Pons (tissue), 1 donor: ENCODE results near the gene LPAR1.
A peak's percentile ranks its signal among the peaks of the same experiment; 100 is the strongest.

Experiments used
- DNase-seq: peaks from one replicate; pipeline ENCODE4 v3.0.0-alpha.2; 2016; ENCODE audit warnings: low spot score

The LPAR1 gene

DNA sequence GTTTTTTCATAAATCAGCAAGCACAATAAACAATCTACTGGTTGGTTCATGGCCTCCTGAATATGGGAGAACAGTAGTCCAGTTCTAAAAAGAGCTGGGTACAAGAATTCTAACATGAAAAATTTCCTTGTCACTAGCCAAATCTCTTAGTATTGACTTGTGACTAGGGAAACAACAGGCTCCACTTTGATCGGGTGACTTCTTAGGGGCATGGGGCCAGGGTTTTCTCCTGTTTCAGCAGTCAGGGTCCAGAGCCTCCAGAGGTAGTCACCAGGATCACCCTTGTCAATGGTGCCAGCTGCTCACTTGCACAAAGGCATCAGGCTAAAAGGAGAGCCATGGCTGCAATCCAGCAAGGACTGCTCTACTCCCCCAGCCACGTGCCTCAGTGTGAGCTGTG, 38.1 kb downstream of the LPAR1 start:
- peak; percentile 87 for DNase-seq

DNA sequence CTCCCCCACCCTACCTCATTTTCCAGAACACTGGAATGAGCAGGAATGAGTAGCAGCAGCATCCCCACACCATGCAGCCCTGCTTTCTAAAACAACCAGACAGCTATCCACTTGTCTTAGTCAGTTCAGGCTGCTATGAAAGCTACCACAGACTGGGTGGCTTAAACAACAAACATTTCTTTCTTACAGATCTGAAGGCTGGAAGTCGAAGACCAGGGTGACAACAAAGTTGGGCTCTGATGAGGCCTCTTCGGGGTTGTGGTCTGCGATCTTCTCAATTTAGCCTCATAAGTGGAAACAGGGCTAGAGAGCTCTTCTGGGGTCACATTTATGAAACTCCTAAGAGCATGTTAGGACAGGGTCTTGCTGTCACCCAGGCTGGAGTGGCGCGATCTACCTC, 38.9 kb downstream of the LPAR1 start:
- DNase-seq = peak; percentile 88

DNA sequence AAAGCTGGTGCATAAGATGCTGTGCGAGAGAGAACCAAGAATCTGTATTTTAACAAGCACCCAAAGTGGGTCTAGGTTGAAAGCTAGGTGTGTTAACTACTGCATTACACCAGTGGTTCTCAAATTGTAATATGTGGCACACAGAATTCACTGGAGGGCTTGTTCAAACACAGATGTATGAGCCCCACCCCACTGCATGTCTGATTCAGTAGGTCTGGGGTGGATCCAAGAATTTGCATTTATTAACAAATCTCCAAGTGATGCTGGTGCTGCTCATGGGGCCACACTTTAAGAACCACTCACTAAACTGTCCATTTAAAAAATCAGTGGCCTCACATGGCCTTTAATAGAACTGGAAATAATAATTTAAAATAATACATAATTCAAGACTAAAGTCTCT, 40.4 kb downstream of the LPAR1 start:
- no peak for DNase-seq

DNA sequence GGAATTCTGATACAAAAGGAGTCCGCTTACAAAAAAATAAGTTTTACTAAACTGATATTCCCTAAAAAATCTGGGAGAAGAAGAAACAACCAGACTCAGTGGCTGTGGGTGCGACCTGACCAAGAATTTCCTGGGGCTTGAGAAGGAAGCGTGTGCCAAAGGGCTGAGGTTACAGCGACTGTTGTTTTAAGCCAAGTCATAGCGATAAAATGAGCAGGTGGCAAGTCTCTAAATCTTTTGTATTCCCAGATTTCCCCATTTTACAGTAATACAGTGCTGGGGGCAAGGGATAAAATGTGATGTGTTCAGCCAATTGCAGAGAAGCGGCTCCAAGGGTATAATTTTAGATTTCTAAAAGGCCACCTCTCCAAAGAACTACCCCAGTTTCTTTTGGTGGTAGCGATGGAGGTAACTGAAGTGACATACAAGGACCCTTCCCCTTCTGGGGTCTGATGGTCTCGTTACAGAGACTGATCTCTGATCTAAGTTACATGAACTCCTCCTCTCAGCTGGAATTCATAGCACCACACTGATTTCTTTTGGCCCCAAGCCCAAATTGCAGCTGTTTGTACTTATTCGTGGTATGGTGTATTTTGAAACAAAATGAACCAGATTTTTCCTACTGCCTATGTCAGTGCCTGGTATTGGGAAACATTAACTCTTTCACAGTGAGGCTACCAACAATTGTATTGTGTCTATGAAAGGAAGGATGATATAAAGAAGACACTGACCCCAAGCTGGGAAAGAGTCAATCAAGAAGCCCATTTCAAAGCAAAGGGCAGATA, 41.6 kb downstream of the LPAR1 start:
- DNase-seq = no peak

DNA sequence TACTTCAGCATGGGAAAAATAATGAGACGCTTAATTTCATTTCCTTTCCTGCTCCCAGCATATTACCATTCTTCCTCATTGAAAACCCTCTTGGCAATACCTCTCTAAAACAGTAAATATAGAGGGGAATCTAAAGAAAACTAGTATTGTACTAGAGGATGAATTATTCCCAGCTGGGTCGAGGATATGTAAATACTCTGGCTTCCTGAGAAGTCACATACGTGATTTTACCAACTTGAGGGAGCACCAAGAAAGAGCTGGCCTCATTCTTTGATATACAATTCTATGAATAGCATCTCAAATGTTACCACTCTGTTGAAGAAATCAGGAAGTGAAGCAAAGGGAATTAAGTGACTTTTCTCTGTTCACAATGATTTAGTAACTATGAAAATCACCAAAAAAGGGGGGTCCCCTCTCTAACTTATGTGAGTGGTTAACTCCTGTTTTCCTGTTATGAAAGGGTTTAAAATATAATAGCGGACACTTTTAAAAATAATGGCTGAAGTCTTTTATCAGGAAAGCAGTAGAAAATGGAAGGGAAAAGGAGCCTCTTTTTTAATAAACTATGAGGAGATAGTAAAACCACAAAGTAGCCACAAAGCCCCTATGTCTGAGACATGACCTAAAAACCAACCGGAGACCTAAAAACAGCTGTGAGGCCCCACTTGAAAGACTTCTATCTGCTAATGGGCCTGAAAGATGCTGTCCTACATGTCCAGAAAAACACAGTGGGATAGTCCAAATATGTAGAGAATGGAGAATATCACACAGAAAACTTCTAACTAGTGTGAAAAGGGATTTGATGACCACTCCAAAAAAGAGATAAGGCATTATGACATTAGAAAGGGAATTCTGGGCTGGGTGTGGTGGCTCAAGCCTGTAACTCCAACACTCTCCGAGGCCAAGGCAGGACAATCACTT, 42.6 kb downstream of the LPAR1 start:
- peak; percentile 72 for DNase-seq

DNA sequence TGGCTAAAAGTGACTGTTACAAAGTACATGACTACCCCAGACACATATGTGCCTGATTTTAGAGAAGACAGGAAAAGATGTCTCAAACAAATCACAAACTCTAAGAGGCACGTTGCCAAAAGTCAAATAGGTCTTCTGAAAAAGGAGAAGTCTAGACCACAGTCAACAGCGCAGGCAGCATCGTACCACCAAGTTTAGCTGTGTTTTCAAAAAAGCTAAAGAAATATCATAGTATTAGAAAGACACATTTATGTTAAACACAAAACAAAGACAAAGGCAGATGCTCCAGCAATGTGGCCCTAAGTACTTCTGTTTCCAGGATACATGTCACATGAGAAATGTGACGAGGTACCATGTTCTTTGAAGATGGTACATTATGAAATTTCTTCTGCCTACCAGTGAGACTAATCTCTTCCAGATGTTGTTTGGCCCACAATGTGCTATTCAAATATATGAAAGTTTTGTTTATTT, 43.5 kb downstream of the LPAR1 start:
- peak; percentile 88 for DNase-seq

DNA sequence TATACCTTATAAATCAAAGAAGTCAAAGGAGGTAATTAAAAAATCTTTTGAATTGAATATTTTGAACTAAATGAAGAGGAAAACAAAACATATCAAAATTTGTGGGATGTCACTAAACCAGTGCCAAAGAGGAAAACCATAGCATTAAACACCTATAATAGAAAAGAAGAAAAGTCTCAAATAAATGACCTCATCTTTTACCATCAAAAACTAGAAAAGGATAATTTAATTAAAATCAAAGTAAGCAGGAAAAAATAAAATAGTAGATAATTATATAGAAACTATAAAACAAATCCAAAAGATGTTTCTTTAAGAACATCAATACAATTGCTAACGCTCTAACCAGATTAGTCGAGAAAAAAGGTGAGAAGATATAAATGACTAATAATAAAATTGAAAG, 47.8 kb downstream of the LPAR1 start:
- DNase-seq = no peak

DNA sequence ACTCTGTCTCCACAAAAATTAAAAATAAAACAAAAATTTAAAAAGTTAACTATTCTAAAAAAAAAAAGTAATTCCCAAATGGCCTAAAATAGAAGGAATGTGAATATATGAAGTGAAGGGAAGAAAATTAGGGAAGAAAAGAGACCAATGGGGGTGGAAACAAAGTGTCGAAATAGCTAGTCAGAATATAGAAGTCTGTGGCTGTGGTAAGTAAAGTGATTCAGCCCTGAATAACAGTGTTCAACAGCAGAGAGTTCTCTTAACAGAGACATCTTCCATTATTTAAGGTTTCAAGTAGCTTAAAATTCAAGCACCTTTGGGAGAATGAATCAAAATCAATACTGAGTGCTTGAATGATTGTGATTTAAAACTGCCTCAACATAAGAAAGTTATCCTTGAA, 51.7 kb downstream of the LPAR1 start:
- DNase-seq = no peak

DNA sequence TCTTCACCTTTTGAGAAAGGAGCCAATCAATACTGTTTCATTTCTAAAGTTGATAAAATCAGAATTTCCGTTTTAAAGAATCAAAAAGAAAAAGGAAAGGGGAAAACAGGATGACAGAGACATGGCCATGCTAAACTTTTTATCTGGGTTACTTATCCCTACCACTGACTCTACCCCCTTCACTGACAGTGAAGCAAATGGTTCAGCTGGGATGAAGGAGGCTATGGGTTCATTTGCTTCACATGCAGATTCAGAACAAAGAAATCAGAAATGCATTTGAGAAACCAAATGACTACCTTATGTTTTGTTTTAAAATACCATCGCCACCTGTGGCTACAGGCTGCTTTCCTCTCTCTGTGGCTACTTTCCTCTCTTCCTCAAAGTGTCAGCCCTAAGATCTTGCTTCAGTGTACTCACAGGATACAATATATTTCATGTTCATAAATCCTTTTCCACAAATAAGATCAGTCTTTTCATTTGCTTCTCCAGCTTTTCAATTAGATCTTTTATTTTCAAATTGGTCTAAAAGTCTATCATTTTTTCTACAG, 53.3 kb downstream of the LPAR1 start:
- no peak for DNase-seq

DNA sequence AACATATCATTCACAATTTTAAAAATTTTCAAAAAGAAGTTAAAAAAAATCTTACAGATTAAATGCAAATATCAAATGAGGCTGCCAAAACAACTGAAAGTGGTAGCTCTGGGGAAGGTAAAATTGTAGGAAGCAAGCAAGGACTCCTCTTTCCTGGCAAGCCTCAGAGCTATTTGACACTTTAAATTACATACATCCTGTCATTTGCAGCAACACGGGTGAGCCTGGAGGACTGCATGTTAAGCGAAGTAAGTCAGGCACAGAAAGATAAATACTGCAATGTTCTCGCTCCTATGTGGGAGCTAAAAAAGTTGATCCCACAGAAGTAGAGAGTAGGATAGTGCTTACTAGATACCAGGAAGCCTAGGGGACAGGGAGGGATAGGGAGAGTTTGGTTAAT, 58.0 kb downstream of the LPAR1 start:
- no peak for DNase-seq

DNA sequence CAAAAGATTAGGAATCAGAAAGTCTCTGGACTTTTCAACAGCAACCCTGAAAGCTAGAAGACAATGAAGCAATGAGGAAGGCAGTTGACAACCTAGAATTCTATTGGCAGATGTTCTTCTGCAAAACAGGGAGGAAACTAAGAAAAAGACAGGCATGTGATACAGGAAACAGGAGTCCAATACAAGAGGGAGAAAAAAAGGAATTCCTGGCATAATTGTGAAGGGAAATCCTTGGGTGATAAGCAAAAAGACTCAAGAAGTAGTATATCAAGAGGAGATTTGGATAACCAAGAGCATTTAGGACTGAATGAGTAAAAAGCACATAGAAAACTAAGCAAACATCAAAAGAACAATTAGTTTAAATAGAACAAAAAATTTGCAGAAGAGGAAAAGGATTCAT, 58.6 kb downstream of the LPAR1 start:
- no peak for DNase-seq

DNA sequence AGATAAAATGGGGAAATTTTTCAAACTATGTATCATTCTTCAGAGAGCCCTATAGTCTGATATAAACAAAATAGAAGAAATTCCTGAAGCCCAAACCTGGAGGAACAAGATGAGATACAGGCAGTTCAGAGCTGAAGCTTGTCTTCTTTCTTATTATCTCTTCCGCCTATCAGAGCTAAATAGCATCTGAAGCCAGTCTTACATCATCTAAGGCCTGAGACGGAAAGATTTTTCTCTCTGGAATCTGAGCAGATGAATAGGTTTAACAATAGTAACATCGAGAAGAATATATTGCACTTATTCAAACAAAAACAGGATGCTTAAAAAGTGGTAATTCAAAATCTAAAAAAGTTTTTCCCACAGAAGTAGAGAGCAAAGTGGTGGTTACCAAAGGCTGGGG, 59.8 kb downstream of the LPAR1 start:
- DNase-seq = no peak

DNA sequence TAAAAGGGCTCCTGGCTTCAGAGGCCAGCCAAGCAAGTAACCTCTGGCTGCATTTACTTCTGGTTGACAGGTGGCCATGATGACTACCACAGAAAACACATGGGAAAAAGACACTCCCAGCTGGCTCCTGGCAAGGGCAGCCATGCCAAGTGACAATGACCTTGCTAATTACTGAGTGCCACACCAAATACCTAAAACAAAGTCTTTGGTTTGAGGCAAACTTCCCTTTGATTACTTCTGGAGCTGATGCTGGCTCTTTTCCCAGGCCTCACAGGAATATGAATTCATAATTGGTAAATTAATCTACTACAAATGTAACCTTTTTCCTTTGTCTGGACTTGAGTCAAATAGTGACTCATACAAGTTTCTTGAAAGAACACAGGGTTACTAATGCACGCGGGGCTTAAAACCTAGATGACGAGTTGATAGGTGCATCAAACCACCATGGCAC, 61.0 kb downstream of the LPAR1 start:
- DNase-seq = no peak

DNA sequence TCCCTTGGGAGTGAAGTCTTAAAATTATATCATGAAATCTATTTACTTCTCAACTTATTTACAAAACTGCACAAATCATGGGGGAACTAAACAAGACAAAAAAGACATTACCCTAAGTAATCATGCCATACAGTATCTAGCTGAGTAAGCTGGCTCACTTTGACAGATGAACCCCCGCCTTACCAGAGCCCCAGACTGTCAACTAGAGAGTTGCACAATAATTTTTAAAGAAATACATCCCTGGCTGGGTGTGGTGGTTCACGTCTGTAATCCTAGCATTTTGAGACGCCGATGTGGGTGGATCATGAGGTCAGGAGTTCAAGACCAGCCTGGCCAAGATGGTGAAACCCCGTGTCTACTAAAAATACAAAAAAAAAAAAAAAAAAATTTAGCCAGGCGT, 62.3 kb downstream of the LPAR1 start:
- DNase-seq = no peak

DNA sequence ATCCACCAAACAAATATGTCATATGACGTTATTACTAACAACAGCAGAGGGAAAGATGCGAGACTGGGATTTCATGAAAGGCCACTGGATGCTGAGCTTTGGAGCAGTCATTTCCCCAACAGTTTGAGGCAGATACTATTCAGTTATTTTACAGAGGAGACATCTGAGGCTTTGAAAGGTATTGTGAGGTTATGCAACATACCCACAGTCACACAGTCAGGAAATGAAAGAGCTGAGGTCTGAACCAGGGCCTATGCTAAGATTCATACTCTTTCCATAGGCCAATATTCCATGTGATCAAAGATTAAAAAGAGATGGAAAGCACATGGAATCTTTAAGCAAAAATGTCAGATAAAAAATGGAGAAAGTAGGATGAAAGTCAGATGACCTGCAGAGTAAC, 63.0 kb downstream of the LPAR1 start:
- no peak for DNase-seq

DNA sequence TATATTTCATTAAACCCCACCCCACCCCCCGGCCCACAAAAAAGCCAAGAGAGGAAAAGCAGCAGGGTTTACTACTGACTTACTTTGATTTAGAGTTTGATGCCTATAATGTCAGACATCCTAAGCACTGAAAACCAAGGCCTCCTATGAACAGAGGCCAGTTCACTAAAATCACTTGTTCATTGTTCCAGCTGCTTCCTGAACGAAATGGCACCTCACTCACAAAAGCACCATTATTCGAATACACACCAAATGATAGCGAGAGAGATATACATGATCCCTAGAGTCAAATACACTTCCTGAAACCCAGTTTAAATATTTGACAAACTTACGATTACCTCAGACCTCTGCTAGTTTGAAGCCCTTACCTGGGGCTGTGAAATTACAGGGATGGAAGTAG, 66.6 kb downstream of the LPAR1 start:
- DNase-seq = peak; percentile 78

DNA sequence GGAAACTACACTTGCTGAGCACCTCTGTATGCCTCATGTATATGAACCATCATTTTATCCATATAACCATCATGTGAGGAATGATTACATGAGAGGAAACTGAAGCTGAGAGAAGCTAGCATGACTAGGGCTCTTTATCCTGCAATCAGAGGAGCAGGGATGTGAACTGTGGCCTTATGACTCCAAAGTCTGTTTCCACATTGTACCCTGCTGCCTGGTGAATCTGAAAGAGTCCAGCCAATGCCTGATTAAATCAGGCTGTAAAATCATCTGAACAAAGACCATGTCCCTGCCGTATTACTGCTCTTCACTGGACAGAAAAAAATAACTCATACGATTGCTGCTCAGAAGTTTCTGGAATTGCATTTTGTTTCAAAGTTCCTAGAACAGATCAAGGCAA, 67.0 kb downstream of the LPAR1 start:
- DNase-seq = peak; percentile 66

DNA sequence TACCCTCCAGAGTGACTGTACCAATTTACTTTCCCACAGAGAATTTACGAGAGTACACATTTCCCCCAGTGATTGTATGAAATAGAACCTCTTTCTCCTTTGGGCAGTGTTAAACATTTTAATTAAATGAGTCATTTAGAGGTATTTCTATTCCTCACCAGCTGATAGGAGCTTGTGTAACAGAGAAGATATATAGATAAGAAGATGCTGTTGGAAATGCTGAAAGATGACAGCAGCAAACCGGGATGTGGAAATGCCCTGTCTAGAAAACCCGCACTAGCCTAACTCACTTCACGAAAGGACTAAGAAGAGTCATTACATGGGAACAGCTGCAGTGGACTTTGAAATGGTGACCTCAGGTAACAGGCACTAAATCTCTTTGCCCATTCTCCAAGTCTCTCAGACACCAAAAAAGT, 68.3 kb downstream of the LPAR1 start:
- DNase-seq = no peak

DNA sequence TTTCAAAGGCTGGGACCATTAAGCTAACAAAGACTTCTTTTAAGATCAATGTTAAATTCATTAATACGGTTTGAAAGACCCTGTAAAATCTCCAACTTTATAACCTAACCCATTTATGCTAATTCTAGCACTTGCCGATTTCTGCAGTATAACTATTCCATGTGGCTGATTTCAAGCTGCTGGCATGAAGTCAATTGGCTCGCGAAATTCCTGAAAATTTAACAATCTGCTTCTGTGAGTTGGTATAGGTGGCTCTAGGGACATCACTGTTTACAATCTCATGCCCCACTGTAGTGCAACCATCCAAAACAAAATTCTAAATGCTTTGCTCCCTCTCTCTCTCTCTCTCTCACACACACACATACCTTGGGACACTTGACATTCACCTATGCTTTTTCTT, 70.2 kb downstream of the LPAR1 start:
- DNase-seq = no peak

DNA sequence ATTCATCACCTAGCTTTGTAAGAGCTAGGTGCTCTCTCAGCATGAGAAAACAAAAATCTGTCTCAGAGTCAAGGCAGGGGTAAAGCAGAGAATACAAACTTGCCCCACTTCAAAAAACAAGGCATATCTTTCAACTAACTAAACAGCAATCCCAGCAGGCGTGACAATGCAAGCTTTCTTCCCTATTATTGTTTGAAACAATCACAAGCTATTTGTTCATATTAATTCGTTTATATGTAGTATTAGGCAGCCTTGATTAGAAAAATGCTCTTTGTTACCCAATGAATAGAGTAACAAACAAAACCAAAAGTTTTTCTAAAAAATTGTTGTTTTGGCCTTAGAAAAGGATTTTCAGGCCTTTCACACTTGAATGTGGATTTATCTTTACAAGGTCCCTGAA, 71.1 kb downstream of the LPAR1 start:
- DNase-seq = peak; percentile 95

DNA sequence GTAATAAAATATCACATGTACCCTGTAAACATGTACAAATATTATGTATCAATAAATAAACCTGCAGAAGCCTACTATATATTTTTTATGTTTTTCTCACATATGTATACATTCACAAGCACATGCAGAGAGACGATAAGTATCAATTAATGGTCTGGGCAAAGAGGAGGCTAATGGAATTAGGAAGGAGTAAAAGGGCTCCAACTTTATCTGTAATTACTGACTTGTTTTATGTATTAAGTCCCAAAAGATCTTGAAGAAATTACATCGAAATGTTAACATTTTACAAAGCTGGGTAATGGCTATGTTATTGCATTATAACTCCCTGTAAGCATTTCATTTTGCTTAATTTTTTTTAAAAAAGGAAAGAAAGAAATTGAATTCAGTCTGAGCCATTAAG, 78.0 kb downstream of the LPAR1 start:
- DNase-seq = no peak

DNA sequence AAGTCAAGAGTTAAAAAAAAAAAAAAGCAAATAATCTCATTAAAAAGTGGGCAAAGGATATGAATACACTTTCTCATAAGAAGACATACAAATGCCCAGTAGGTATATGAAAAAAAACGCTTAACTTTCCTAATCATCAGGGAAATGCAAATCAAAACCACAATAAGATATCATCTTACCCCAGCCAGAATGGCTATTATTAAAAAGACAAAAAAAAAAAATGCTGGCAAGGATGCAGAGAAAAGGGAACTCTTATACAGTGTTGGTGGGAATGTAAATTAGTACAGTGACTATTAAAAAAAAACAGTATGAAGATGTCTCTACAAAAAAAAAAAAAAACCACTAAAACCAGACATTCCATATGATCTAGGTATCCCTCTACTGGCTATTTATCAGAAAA, 79.4 kb downstream of the LPAR1 start:
- no peak for DNase-seq

DNA sequence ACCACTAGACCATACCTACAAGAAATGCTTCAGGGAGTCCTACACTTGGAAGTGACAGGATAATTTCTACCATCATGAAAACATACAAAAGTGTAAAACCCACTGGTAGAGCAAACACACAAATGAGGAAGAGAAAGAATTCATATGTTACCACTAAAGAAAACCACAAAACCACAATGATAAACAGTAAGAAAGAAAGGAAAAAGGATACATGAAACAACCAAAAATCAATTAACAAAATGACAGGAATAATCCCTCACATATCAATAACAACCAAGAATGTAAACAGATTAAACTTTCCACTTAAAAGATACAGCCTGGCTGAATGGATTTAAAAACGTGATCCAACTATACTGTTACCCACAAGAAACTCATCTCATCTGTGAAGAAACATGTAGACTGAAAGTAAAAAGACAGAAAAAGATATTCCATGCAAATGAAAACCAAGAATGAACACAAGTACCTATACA, 83.4 kb downstream of the LPAR1 start:
- no peak for DNase-seq
